Lung (tissue), 12 donors: Measurements from ENCODE around the gene SPINT1. TPM values are rescaled to one million over a fixed set of nuclear protein-coding genes. Genes with fewer than 3 reads are reported as not detected.

Source experiments
- ATAC-seq: fragments of 200-7000 bp; cut with Tn5 transposase; one replicate; pipeline ENCODE4 v1.9.1; 2020; ENCODE audit warnings: moderate number of reproducible peaks; ENCODE audit not compliant: insufficient read depth, low FRiP score
- DNase-seq, 3 donors: peaks; one replicate each; pipeline ENCODE4 v3.0.0-alpha.2; 2013 to 2017
- H3K27ac ChIP-seq, 2 donors: one replicate each; pipeline ENCODE4 v1.5.1; 2013; ENCODE audit warnings: mild to moderate bottlenecking in 2 of 2, moderate library complexity in 2 of 2, control low read depth in 1 of 2, inconsistent platforms in 1 of 2, low read depth in 1 of 2, low read length in 1 of 2
- H3K27me3 ChIP-seq, 3 donors: one replicate each; pipeline ENCODE4 v1.5.1; 2013; ENCODE audit warnings: low read length in 2 of 3; ENCODE audit not compliant: control insufficient read depth in 3 of 3, insufficient read depth in 3 of 3
- H3K36me3 ChIP-seq, 4 donors: one replicate each; pipeline ENCODE4 v1.5.1; 2013; ENCODE audit warnings: low read length in 4 of 4, mild to moderate bottlenecking in 1 of 4, moderate library complexity in 1 of 4; ENCODE audit not compliant: control insufficient read depth in 4 of 4, insufficient read depth in 4 of 4
- H3K4me1 ChIP-seq, 5 donors: one replicate each; pipeline ENCODE4 v1.5.1; 2013; ENCODE audit warnings: low read length in 5 of 5, mild to moderate bottlenecking in 2 of 5, moderate library complexity in 1 of 5; ENCODE audit not compliant: control insufficient read depth in 5 of 5, insufficient read depth in 5 of 5
- H3K4me3 ChIP-seq: one replicate; pipeline ENCODE4 v1.5.1; 2013; ENCODE audit warnings: mild to moderate bottlenecking, control low read depth, moderate library complexity
- H3K9ac ChIP-seq, 2 donors: one replicate each; pipeline ENCODE4 v1.5.1; 2013; ENCODE audit warnings: low read length in 2 of 2, control low read depth in 1 of 2; ENCODE audit not compliant: insufficient read depth in 1 of 2
- H3K9me3 ChIP-seq, 4 donors: one replicate each; pipeline ENCODE4 v1.5.1; 2013; ENCODE audit warnings: low read length in 3 of 4, mild to moderate bottlenecking in 1 of 4, moderate library complexity in 1 of 4; ENCODE audit not compliant: control insufficient read depth in 4 of 4, insufficient read depth in 3 of 4
- WGBS, 2 donors: extraction: QIAGEN DNeasy Blood & Tissue Kit; methylation state at CpG; one replicate each; pipeline ENCODE4 v1.1.7; 2013; 5-methylcytosine and 5-hydroxymethylcytosine counted together
- polyA plus RNA-seq, 2 donors: library from polyadenylated mRNA; stranded (reverse); fragments of 200-250 nt; gene quantifications; one replicate each; pipeline ENCODE4 v1.2.1, GENCODE V29; 2013
- total RNA-seq, 2 donors: library from RNA; depleted of rRNA in 1 of 2; stranded (reverse); fragments of >200 nt in 1 of 2; gene quantifications; one replicate each; pipeline ENCODE4 v1.2.1, GENCODE V29; 2014 to 2021
- TF ChIP-seq, protein P1 (sequence below): IDR thresholded peaks from 2 replicates; pipeline ENCODE4 v1.5.1; 2012; ENCODE audit warnings: mild to moderate bottlenecking; ENCODE audit errors: control extremely low read depth, extremely low read depth
- donor health status: control.
- donor health status: control.
- donor health status: Bipolar disorder and iron deficiency.
- donor health status: healthy.
- donor health status: DM: yes; HTN: yes; CAD: no.

SPINT1 gene
- total and polyA plus RNA-seq, 4 donors, result 47.1 to 136 (median 99.9) TPM

DNA sequence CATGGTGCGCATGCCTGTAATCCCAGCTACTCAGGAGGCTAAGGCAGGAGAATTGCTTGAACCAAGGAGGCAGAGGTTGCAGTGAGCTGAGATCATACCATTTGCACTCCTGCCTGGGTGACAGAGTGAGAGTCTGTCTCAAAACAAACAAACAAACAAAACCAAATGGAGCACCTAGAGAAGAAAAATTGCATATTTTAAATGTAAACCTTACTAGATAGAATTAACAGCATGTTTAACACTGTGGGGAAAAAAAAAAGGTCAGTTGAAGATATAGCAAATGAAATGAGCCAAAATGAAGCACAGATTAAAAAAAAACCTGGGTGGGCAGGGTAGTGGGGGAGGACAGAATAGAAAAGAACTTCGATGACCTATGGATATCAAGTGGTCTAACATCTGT lies 22.7 kb upstream of the SPINT1 start:
- DNase-seq (no peak), ATAC-seq (no peak)
- H3K4me3 ChIP-seq, result no peak overlapping the region
- WGBS, 2 donors, result 91 to 100% methylated on average over 2 of the region's 2 CpGs
- no peaks in the 10 kb centered on the region for H3K9me3 ChIP-seq
- H3K27me3 ChIP-seq, result no peaks in the 10 kb centered on the region
- TF ChIP-seq, protein P1, sequence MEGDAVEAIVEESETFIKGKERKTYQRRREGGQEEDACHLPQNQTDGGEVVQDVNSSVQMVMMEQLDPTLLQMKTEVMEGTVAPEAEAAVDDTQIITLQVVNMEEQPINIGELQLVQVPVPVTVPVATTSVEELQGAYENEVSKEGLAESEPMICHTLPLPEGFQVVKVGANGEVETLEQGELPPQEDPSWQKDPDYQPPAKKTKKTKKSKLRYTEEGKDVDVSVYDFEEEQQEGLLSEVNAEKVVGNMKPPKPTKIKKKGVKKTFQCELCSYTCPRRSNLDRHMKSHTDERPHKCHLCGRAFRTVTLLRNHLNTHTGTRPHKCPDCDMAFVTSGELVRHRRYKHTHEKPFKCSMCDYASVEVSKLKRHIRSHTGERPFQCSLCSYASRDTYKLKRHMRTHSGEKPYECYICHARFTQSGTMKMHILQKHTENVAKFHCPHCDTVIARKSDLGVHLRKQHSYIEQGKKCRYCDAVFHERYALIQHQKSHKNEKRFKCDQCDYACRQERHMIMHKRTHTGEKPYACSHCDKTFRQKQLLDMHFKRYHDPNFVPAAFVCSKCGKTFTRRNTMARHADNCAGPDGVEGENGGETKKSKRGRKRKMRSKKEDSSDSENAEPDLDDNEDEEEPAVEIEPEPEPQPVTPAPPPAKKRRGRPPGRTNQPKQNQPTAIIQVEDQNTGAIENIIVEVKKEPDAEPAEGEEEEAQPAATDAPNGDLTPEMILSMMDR, result no peak
- H3K9ac ChIP-seq, result no peak overlapping the region
- H3K4me1 ChIP-seq, result peaks cover 0 to 15% (median under 1%) of the 10 kb centered on the region in 5 donors
- H3K27ac ChIP-seq, result no peak overlapping the region
- no peaks in the 10 kb centered on the region for H3K36me3 ChIP-seq

DNA sequence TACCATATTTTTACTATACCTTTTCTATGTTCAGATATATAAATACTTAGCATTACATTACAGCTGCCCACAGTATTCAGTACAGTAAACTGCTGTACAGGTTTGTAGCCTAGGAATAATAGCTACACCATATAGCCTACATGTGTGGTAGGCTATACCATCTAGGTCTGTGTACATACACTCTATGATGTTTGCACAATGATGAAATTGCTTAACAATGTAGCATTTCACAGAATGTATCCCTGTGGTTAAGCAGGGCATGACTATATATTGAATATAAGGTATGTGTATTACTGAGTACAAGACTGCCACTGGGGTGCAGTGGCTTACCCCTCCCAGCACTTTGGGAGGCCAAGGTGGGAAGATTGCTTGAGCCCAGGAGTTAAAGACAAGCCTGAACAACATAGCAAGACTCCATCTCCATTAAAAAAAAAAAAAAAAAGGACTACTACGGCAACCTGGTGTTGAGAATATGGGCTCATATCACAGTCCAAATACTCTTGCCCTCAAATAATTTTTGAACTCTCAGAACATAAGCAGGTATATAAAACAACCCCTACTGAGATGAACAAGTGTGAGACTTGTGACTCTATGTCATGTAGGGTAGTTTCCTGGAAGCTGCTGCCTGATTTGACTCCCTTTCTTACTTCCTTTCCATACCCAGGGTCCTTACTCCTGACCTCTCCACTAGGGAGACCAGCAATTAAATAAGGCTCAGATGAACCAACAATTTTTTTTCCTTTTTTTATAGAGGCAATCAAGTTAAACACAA lies 20.1 kb upstream of the SPINT1 start:
- 79 to 96% methylated on average over 1 of the region's 1 CpG for WGBS, 2 donors
- no peaks in the 10 kb centered on the region for H3K36me3 ChIP-seq
- H3K9ac ChIP-seq, result no peak overlapping the region
- TF ChIP-seq, protein P1, result no peak
- H3K27ac ChIP-seq, result no peak overlapping the region
- no peak for ATAC-seq
- no peaks in the 10 kb centered on the region for H3K27me3 ChIP-seq
- peaks cover 0 to 15% (median 0%) of the 10 kb centered on the region in 5 donors for H3K4me1 ChIP-seq
- peak in 2 of 3 donors; percentile 15 to 26 for DNase-seq
- H3K4me3 ChIP-seq, result no peak overlapping the region
- no peaks in the 10 kb centered on the region for H3K9me3 ChIP-seq

DNA sequence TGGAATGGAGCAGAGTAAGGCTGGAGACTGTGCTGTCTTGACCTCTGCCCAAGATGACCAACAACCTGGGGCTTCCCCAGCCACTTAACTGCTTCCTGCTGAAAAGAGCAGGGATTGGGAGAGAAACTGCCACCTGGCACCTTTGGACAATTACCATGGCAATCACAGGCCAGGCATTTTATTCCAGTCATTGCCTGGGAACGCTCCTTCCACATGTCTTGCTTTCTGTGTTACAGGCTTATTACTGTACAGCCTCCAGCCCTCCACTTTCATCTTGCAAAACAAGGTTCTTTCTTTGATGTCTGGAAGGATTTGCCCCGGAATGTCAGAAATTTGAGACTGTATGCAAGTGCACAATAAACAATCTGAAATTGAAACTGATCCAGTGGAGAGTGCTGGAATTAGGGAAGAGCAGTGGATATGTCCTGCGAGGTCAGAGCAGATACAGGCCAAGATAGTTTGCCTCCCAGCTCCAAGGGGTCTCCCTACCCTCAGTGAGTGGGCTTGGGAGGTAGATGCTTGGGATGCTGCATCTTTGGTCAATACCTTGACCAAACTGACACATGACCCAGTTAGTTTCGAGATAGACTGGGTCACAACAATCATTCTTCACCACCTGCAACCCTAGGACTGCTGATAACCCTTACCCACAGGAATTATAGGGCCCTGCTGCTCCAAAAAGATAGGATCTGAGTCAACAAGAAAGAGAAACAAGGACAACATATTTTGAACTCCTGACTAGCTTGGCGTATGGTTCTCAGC lies 18.0 kb upstream of the SPINT1 start:
- 61 to 78% methylated on average over 5 of the region's 5 CpGs for WGBS, 2 donors
- ATAC-seq (no peak), DNase-seq (peak in 2 of 3 donors; percentile 22 to 42)
- H3K4me1 ChIP-seq, result peaks cover 0 to 15% (median 0%) of the 10 kb centered on the region in 5 donors
- H3K27me3 ChIP-seq, result no peaks in the 10 kb centered on the region
- no peak overlapping the region for H3K9ac ChIP-seq
- TF ChIP-seq, protein P1, result no peak
- no peaks in the 10 kb centered on the region for H3K9me3 ChIP-seq
- no peak overlapping the region for H3K27ac ChIP-seq
- no peak overlapping the region for H3K4me3 ChIP-seq
- no peaks in the 10 kb centered on the region for H3K36me3 ChIP-seq
